Body of pancreas (tissue), 4 donors: ENCODE results near the gene SGMS2. TPM values are rescaled to one million over a fixed set of nuclear protein-coding genes. Genes with fewer than 3 reads are reported as not detected.
"Not testable (repeated sequence)": the region's sequence is repeated elsewhere in the genome, so short reads cannot be mapped to it uniquely, and the experiment has no call there.

ENCODE experiments used
- ATAC-seq: fragments of 150-250 bp; one replicate; pipeline ENCODE4 v1.9.1; 2016
- DNase-seq, 4 donors: peaks; one replicate each; pipeline ENCODE4 v3.0.0-alpha.2; 2019
- H3K27ac ChIP-seq, 4 donors: fragments of 200-600 bp; sonication (generic); 1 replicate in 3 of 4; 2 replicates in 1 of 4; pipeline versions ENCODE4 v1.5.1 to v1.6.1; 2016 to 2019; ENCODE audit warnings: mild to moderate bottlenecking in 1 of 4, mixed read lengths in 1 of 4, moderate library complexity in 1 of 4
- H3K27me3 ChIP-seq, 2 donors: fragments of 200-600 bp; sonication (generic); one replicate each; pipeline ENCODE4 v1.6.0; 2016; ENCODE audit warnings: mild to moderate bottlenecking in 1 of 2
- H3K36me3 ChIP-seq, 2 donors: fragments of 200-600 bp; sonication (generic); replicated peaks in 1 of 2; 2 replicates each; pipeline ENCODE4 v1.5.1; 2016; ENCODE audit warnings: low read depth in 2 of 2; ENCODE audit not compliant: insufficient read depth in 1 of 2
- H3K4me1 ChIP-seq: fragments of 200-600 bp; sonication (generic); one replicate; pipeline ENCODE4 v1.6.0; 2016
- H3K4me3 ChIP-seq, 2 donors: fragments of 200-600 bp; sonication (generic); 1 replicate in 1 of 2; 2 replicates in 1 of 2; pipeline ENCODE4 v1.5.1; 2016 to 2019
- H3K9me3 ChIP-seq, 3 donors: fragments of 200-600 bp; sonication (generic); 1 replicate in 2 of 3; 2 replicates in 1 of 3; pipeline ENCODE4 v1.5.1; 2016
- POLR2A ChIP-seq, 3 donors: fragments of 450-650 bp; IDR thresholded peaks; one replicate each; pipeline ENCODE4 v1.6.1; 2016; ENCODE audit warnings: antibody characterized with exemption in 3 of 3, mild to moderate bottlenecking in 2 of 3
- WGBS, 2 donors: methylation state at CpG; one replicate each; pipeline ENCODE4 v1.1.5; 2017; 5-methylcytosine and 5-hydroxymethylcytosine counted together
- intact Hi-C: fragments of 100-400 bp; cut with DNase I; formaldehyde crosslinking; loops from one replicate; pipeline ENCODE4 v1.15.1; 2023
- total RNA-seq, 2 donors: library from RNA; depleted of rRNA; stranded (reverse); fragments of >200 nt; gene quantifications; one replicate each; pipeline ENCODE4 v1.1.0, GENCODE V29; 2016
- TF ChIP-seq, protein P1 (sequence below), 7 experiments: fragments of 450-650 bp in 4 of 7; fragments of 200-600 bp in 3 of 7; sonication (generic) in 3 of 7; IDR thresholded peaks; one replicate each; pipeline ENCODE4 v1.5.1; 2016 to 2019; ENCODE audit warnings: antibody characterized with exemption in 7 of 7

The SGMS2 gene
- total RNA-seq, 2 donors from 2014 or later: 32.2 to 36.9 TPM

DNA sequence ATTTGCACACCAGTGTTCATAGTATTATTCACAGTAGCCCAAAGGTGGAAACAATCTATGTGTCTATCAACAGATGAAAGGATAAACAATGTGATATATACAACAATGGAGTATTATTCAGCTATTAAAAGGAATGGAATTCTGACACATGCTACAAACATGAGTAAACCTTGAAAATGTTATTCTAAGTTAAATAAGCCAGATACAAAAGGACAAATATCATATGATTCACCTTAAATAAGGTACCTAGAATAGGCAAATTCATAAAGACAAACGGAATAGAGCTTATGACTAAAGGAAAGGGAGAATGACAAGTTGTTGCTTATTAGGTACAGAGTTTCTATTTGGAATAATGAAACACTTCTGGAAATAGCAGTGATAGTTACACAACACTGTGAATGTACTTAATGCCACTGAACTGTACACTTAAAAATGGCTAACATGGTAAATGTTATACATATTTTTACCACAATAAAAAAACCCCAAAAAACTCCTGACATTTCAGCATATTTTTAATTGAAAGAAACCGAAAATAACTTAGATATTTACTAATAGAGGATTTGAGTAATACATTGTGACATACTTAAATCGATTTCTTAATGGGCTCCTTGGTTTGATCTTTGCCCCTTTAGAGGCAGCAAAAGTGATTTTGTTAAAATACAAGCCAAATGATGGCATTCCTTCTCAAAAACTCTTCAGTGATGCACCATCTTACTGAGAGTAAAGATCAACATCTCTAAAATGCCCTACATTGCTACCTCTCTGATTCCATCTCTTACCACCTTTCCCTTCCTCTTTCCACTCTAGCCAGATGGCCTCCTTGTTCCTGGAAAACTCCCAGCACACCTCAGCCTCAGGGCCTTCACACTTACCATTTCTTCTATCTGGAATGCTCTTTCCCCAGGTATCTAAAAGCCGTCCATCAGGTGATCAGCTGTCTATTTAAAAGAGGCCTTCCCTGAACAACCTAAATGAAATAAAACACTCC, 98.0 kb downstream of the SGMS2 start:
- Histone ChIP-seq H3K9me3 (no peaks in the 10 kb centered on the region), H3K27ac (no peak overlapping the region), H3K4me3 (no peak overlapping the region), H3K4me1 (no peaks in the 10 kb centered on the region), H3K36me3 (no peaks in the 10 kb centered on the region), H3K27me3 (no peaks in the 10 kb centered on the region)
- WGBS, 2 donors: 68 to 81% methylated on average over 4 of the region's 4 CpGs
- intact Hi-C loops: no loop called here
- ATAC-seq (no peak), DNase-seq (no peak)
- TF ChIP-seq POLR2A (IDR thresholded peaks at IDR 0.05): no peak
- TF ChIP-seq, protein P1, sequence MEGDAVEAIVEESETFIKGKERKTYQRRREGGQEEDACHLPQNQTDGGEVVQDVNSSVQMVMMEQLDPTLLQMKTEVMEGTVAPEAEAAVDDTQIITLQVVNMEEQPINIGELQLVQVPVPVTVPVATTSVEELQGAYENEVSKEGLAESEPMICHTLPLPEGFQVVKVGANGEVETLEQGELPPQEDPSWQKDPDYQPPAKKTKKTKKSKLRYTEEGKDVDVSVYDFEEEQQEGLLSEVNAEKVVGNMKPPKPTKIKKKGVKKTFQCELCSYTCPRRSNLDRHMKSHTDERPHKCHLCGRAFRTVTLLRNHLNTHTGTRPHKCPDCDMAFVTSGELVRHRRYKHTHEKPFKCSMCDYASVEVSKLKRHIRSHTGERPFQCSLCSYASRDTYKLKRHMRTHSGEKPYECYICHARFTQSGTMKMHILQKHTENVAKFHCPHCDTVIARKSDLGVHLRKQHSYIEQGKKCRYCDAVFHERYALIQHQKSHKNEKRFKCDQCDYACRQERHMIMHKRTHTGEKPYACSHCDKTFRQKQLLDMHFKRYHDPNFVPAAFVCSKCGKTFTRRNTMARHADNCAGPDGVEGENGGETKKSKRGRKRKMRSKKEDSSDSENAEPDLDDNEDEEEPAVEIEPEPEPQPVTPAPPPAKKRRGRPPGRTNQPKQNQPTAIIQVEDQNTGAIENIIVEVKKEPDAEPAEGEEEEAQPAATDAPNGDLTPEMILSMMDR (IDR thresholded peaks at IDR 0.05): no peak

DNA sequence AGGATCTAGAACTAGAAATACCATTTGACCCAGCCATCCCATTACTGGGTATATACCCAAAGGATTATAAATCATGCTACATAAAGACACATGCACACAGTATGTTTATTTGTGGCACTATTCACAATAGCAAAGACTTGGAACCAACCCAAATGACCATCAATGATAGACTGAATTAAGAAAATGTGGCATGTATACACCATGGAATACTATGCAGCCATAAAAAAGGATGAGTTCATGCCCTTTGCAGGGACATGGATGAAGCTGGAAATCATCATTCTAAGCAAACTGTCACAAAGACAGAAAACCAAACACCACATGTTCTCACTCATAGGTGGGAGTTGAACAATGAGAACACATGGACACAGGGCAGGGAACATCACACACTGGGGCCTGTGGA, 101.0 kb downstream of the SGMS2 start:
- H3K9me3 ChIP-seq, H3K4me3 ChIP-seq, H3K27ac ChIP-seq, intact Hi-C loops, H3K36me3 ChIP-seq, H3K4me1 ChIP-seq, ATAC-seq, H3K27me3 ChIP-seq, DNase-seq: not testable (repeated sequence)

DNA sequence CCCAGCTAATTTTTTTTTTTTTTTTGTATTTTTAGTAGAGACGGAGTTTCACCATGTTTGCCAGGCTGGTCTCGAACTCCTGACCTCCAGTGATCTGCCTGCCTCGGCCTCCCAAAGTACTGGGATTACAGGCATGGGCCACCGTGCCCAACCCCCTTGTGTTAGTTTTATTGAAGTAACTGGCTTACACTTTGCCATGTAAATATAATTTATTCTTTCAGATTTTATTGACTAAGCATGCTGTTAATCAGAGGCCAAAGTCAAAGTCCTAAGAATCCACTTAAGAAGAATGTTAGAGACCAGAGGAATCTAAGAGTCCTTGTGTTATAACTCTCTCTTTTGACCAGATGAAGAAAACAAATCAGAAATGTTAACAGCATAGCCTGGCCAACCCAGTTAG, 102.1 kb downstream of the SGMS2 start:
- DNase-seq, ATAC-seq, intact Hi-C loops, H3K36me3 ChIP-seq, H3K9me3 ChIP-seq, H3K4me3 ChIP-seq, H3K27me3 ChIP-seq, H3K27ac ChIP-seq, H3K4me1 ChIP-seq: not testable (repeated sequence)
- WGBS, 2 donors: 75 to 89% methylated on average over 4 of the region's 4 CpGs

DNA sequence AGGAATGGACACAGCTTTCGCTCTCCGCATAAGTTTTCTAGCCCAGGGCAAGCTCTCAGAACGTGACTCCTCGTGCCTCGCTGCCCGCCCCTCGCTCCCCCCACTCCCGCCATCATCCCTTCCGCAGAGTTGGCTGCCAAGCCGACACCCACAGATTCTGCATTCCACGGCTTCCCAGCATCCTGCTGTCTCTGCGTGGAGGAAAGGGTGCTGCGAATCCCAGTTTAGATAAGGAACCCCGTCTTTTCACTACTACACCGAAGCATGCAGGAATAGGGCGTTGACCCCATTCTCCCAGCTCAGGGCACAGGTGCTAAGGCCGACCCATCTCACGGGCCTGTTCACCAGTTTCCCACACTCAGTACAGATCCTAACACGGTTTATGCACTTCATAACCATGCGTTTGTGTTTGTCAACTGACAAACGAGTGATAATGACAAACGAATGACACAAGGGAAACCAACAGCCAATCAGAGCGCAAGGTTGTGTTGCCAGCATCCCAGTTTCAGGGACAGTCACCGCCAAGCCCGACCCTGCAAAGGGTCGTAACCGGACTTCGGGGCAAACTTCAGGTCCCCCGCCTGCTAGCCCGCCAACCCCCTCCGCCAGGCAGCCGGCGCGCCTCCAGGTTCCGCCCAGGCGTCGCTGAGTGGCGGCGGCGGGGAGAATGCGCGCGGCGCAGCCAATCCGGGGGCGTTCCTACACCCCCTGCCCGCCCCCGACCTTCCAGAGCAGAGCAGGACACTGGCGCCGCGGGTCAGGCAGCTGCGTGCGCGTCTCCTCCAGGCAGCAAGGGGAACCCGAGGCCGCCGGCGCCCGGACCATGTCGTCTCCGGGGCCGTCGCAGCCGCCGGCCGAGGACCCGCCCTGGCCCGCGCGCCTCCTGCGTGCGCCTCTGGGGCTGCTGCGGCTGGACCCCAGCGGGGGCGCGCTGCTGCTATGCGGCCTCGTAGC, 106.4 kb downstream of the SGMS2 start, which contains the start of gene CYP2U1:
Gene CYP2U1, plus strand, starts transcription at position 729 of the 954 bp plus-strand sequence. Its CDS starts 95 bp downstream, at position 824.
- TF ChIP-seq, protein P1 (IDR thresholded peaks at IDR 0.05): peak in 4 of 7 experiments; percentile 10 to 51 (median 27)
- TF ChIP-seq POLR2A (IDR thresholded peaks at IDR 0.05): peak; percentile 39 to 47 (median 39)
- Histone ChIP-seq H3K4me3 (peak within 1 kb of the TSS; percentile 3 to 60), H3K36me3 (no peaks in the 10 kb centered on the region), H3K27me3 (no peaks in the 10 kb centered on the region), H3K27ac (peak within 1 kb of the TSS; percentile 30 to 50 (median 32)), H3K9me3 (no peaks in the 10 kb centered on the region), H3K4me1 (peaks cover 19% of the 10 kb centered on the region)
- intact Hi-C loops: no loop called here
- WGBS, 2 donors: 5% methylated on average over 18 to 59 of the region's 78 CpGs
- ATAC-seq: peak; percentile 96
- DNase-seq: peak; percentile 80 to 90 (median 84)

DNA sequence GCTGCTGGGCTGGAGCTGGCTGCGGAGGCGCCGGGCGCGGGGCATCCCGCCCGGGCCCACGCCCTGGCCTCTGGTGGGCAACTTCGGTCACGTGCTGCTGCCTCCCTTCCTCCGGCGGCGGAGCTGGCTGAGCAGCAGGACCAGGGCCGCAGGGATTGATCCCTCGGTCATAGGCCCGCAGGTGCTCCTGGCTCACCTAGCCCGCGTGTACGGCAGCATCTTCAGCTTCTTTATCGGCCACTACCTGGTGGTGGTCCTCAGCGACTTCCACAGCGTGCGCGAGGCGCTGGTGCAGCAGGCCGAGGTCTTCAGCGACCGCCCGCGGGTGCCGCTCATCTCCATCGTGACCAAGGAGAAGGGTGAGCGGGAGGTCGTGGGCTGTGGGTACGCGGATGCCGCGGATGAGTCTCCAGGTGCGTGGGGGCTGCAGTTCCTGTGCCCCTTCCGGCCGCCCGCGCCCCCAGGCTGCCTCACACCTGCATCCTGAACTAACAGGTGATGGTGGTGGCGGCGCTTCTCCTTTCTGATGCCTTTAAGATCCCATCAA, 107.1 kb downstream of the SGMS2 start:
- DNase-seq: peak in 2 of 4 donors; percentile 3 to 13
- H3K27ac ChIP-seq: peak overlapping the region in 3 of 4 donors; percentile 32 to 50 (median 33)
- H3K4me1 ChIP-seq: peaks cover 19% of the 10 kb centered on the region
- intact Hi-C loops: no loop called here
- H3K27me3 ChIP-seq: no peaks in the 10 kb centered on the region
- H3K4me3 ChIP-seq: peak overlapping the region; percentile 3 to 60
- 2% methylated on average over 45 of the region's 45 CpGs; no CpG with 5 or more reads in 1 of the 2 donors for WGBS, 2 donors
- TF ChIP-seq, protein P1 (IDR thresholded peaks at IDR 0.05): no peak
- TF ChIP-seq POLR2A (IDR thresholded peaks at IDR 0.05): no peak
- no peak for ATAC-seq
- no peaks in the 10 kb centered on the region for H3K36me3 ChIP-seq
- H3K9me3 ChIP-seq: no peaks in the 10 kb centered on the region
